Measurements from ENCODE around the gene JOSD2.

GRCh38 chr19:50495020-50495531 is 15.9 kb downstream of the JOSD2 start:
- TF ChIP-seq POLR2A (IDR thresholded peaks at IDR 0.05) = no peak
- TF ChIP-seq POLR2AphosphoS5 (IDR thresholded peaks at IDR 0.05) = no peak
- no peak for TF ChIP-seq CTCF (IDR thresholded peaks at IDR 0.05)
